IPS-18c (cell line): ENCODE results near the gene PLEKHA1.

ENCODE experiments used
- H3K4me3 ChIP-seq: 2 replicates; pipeline ENCODE4 v1.7.0; 2013; ENCODE audit warnings: low read depth, mild to moderate bottlenecking, low read length, moderate library complexity; ENCODE audit not compliant: insufficient read depth
- H3K9me3 ChIP-seq: one replicate; pipeline ENCODE4 v1.6.1; 2013; ENCODE audit warnings: mild to moderate bottlenecking, low read length, moderate library complexity; ENCODE audit not compliant: control insufficient read depth, insufficient read depth

PLEKHA1 gene

GRCh38 chr10:122435212-122435827 is 60.8 kb downstream of the PLEKHA1 start:
- no peak overlapping the region for H3K4me3 ChIP-seq
- peaks cover 4% of the 10 kb centered on the region for H3K9me3 ChIP-seq

GRCh38 chr10:122441961-122442360 is 67.5 kb downstream of the PLEKHA1 start:
- Histone ChIP-seq H3K9me3 (peaks cover 4% of the 10 kb centered on the region), H3K4me3 (no peak overlapping the region)

- H3K9me3 ChIP-seq = no peaks in the 10 kb centered on the region
Observed at GRCh38 chr10:122445469-122445868, 71.0 kb downstream of the PLEKHA1 start.

GRCh38 chr10:122445904-122446303 is 71.4 kb downstream of the PLEKHA1 start:
- H3K4me3 ChIP-seq = no peak overlapping the region
- H3K9me3 ChIP-seq = no peaks in the 10 kb centered on the region

More at GRCh38 chr10:122445469-122445868, 71.0 kb downstream of the PLEKHA1 start:
- no peak overlapping the region for H3K4me3 ChIP-seq

GRCh38 chr10:122446668-122447423 is 72.3 kb downstream of the PLEKHA1 start:
- Histone ChIP-seq H3K4me3 (no peak overlapping the region), H3K9me3 (no peaks in the 10 kb centered on the region)

GRCh38 chr10:122448600-122448999 is 74.1 kb downstream of the PLEKHA1 start:
- H3K9me3 ChIP-seq = peaks cover 2% of the 10 kb centered on the region
- no peak overlapping the region for H3K4me3 ChIP-seq

GRCh38 chr10:122449153-122449552 is 74.6 kb downstream of the PLEKHA1 start:
- Histone ChIP-seq H3K4me3 (no peak overlapping the region), H3K9me3 (peaks cover 2% of the 10 kb centered on the region)

- Histone ChIP-seq H3K9me3 (peaks cover 2% of the 10 kb centered on the region), H3K4me3 (no peak overlapping the region)
Observed at GRCh38 chr10:122450353-122450990, 76.0 kb downstream of the PLEKHA1 start.

- no peak overlapping the region for H3K4me3 ChIP-seq
Observed at GRCh38 chr10:122454071-122454470, 79.6 kb downstream of the PLEKHA1 start.

GRCh38 chr10:122454603-122455080 is 80.1 kb downstream of the PLEKHA1 start, which contains the start of gene ARMS2:
Gene ARMS2, plus strand, starts transcription at chr10:122454653. Its CDS starts 75 bp downstream, at chr10:122454728.
- no peak within 1 kb of the TSS for H3K4me3 ChIP-seq
- peaks cover 6% of the 10 kb centered on the region for H3K9me3 ChIP-seq

More at GRCh38 chr10:122454071-122454470, 79.6 kb downstream of the PLEKHA1 start:
- peaks cover 4% of the 10 kb centered on the region for H3K9me3 ChIP-seq

- peaks cover 6% of the 10 kb centered on the region for H3K9me3 ChIP-seq
Observed at GRCh38 chr10:122455376-122456079, 81.0 kb downstream of the PLEKHA1 start.

GRCh38 chr10:122457934-122458333 is 83.4 kb downstream of the PLEKHA1 start:
- H3K9me3 ChIP-seq = peaks cover 4% of the 10 kb centered on the region
- H3K4me3 ChIP-seq = no peak overlapping the region

More at GRCh38 chr10:122455376-122456079, 81.0 kb downstream of the PLEKHA1 start:
- H3K4me3 ChIP-seq = no peak overlapping the region

GRCh38 chr10:122458693-122459092 is 84.2 kb downstream of the PLEKHA1 start:
- no peak overlapping the region for H3K4me3 ChIP-seq
- peaks cover 4% of the 10 kb centered on the region for H3K9me3 ChIP-seq

GRCh38 chr10:122459561-122460273 is 85.2 kb downstream of the PLEKHA1 start:
- Histone ChIP-seq H3K4me3 (no peak overlapping the region), H3K9me3 (peaks cover 4% of the 10 kb centered on the region)

- peak overlapping the region; percentile 50 for H3K4me3 ChIP-seq
- peaks cover 4% of the 10 kb centered on the region for H3K9me3 ChIP-seq
Observed at GRCh38 chr10:122460891-122461293, 86.4 kb downstream of the PLEKHA1 start.

- H3K9me3 ChIP-seq = peaks cover 4% of the 10 kb centered on the region
- H3K4me3 ChIP-seq = peak within 1 kb of the TSS; percentile 64
Observed at GRCh38 chr10:122461367-122461728, 86.8 kb downstream of the PLEKHA1 start, which contains the start of gene HTRA1. Gene HTRA1, plus strand, starts transcription at chr10:122461553. Its CDS starts 100 bp downstream, at chr10:122461653.
